ENCODE results near the gene ADAMTS16. TPM values are rescaled to one million over a fixed set of nuclear protein-coding genes. Genes with fewer than 3 reads are reported as not detected.

Gene ADAMTS16
- total RNA-seq, 2 donors from 2014 or later: 0.11 TPM; not detected in 1

DNA sequence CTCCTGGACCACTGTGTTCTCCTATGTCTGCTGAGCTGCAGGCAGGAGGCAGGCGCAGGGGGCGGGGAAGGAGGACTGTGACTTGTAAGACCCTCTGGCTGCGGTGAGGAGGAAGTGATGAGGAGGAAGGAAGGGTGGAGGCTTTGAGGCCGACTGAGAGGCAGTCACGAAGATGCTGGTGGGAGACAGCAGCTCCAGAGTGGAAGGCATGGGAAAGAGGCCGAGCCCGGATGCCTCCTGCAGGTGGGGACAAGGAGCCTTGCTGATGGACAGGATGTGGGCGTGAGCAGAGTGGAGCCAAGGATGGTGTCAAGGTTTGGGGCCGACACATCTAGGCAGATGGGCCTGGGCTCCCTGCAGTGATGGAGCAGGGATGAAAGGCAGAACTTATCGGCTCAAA, 208.0 kb downstream of the ADAMTS16 start:
- no peak overlapping the region for H3K27ac ChIP-seq
- H3K27me3 ChIP-seq (replicated peaks; ENCODE audit: insufficient read depth): no peaks in the 10 kb centered on the region
- WGBS: 76% methylated on average over 10 of the region's 10 CpGs
- TF ChIP-seq POLR2AphosphoS5 (IDR thresholded peaks at IDR 0.05) (no peak), POLR2A (IDR thresholded peaks at IDR 0.05) (no peak), CTCF (IDR thresholded peaks at IDR 0.05) (no peak)
- H3K36me3 ChIP-seq: no peaks in the 10 kb centered on the region
- H3K4me3 ChIP-seq: no peak overlapping the region
- DNase-seq (ENCODE audit: low spot score): no peak
- intact Hi-C loops (cut with DNase I): no loop called here
- no peaks in the 10 kb centered on the region for H3K9me3 ChIP-seq
- H3K4me1 ChIP-seq (replicated peaks): no peaks in the 10 kb centered on the region

- no peak for TF ChIP-seq POLR2AphosphoS5 (IDR thresholded peaks at IDR 0.05)
- TF ChIP-seq CTCF (IDR thresholded peaks at IDR 0.05): no peak
- TF ChIP-seq POLR2A (IDR thresholded peaks at IDR 0.05): no peak
Measured at GRCh38 chr5:5348576-5348975, 208.4 kb downstream of the ADAMTS16 start.

DNA sequence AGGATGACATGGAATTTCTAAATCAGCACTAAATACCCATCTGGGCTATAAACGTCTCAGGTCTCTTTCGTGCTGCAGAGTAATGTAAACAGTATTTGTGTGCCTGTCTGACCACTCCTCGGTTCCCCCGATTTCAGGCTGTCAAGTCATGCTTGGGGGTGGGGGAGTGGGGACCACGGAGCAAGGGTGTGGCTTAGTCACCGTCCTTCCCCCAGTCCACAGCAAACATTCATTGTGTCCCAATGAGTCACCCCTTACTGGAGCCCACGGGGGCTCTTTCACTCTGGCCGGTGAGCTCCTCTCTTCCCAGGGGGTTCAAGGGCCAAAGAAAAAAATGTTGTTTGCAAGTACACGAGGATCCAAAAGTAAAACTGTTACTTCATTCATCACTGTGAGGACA, 210.0 kb downstream of the ADAMTS16 start:
- TF ChIP-seq CTCF (IDR thresholded peaks at IDR 0.05) (no peak), POLR2AphosphoS5 (IDR thresholded peaks at IDR 0.05) (no peak), POLR2A (IDR thresholded peaks at IDR 0.05) (no peak)
- Histone ChIP-seq H3K4me3 (no peak overlapping the region), H3K27ac (no peak overlapping the region), H3K36me3 (no peaks in the 10 kb centered on the region), H3K27me3 (replicated peaks; ENCODE audit: insufficient read depth) (no peaks in the 10 kb centered on the region), H3K4me1 (replicated peaks) (no peaks in the 10 kb centered on the region), H3K9me3 (no peaks in the 10 kb centered on the region)
- DNase-seq (ENCODE audit: low spot score): no peak
- WGBS: 24% methylated on average over 9 of the region's 9 CpGs
- intact Hi-C loops (cut with DNase I): no loop called here

More at GRCh38 chr5:5348576-5348975, 208.4 kb downstream of the ADAMTS16 start:
- Histone ChIP-seq H3K9me3 (no peaks in the 10 kb centered on the region), H3K27ac (no peak overlapping the region), H3K36me3 (no peaks in the 10 kb centered on the region), H3K27me3 (replicated peaks; ENCODE audit: insufficient read depth) (no peaks in the 10 kb centered on the region), H3K4me1 (replicated peaks) (no peaks in the 10 kb centered on the region), H3K4me3 (no peak overlapping the region)
- no peak for DNase-seq (ENCODE audit: low spot score)
- intact Hi-C loops (cut with DNase I): no loop called here

GRCh38 chr5:5351288-5351979, 211.3 kb downstream of the ADAMTS16 start:
- no peaks in the 10 kb centered on the region for H3K9me3 ChIP-seq
- intact Hi-C loops (cut with DNase I): no loop called here
- WGBS: 85% methylated on average over 14 of the region's 14 CpGs
- DNase-seq (ENCODE audit: low spot score): no peak
- H3K27me3 ChIP-seq (replicated peaks; ENCODE audit: insufficient read depth): no peaks in the 10 kb centered on the region
- H3K4me3 ChIP-seq: no peak overlapping the region
- H3K4me1 ChIP-seq (replicated peaks): no peaks in the 10 kb centered on the region
- no peaks in the 10 kb centered on the region for H3K36me3 ChIP-seq
- H3K27ac ChIP-seq: no peak overlapping the region
- TF ChIP-seq CTCF (IDR thresholded peaks at IDR 0.05) (no peak), POLR2A (IDR thresholded peaks at IDR 0.05) (no peak), POLR2AphosphoS5 (IDR thresholded peaks at IDR 0.05) (no peak)

GRCh38 chr5:5352675-5353074, 212.5 kb downstream of the ADAMTS16 start:
- TF ChIP-seq CTCF (IDR thresholded peaks at IDR 0.05): no peak
- no peak for TF ChIP-seq POLR2A (IDR thresholded peaks at IDR 0.05)
- TF ChIP-seq POLR2AphosphoS5 (IDR thresholded peaks at IDR 0.05): no peak
- H3K27ac ChIP-seq: no peak overlapping the region
- intact Hi-C loops (cut with DNase I): no loop called here
- no peaks in the 10 kb centered on the region for H3K27me3 ChIP-seq (replicated peaks; ENCODE audit: insufficient read depth)
- no peak overlapping the region for H3K4me3 ChIP-seq
- H3K36me3 ChIP-seq: no peaks in the 10 kb centered on the region
- WGBS: 94% methylated on average over 18 of the region's 18 CpGs
- H3K9me3 ChIP-seq: no peaks in the 10 kb centered on the region
- DNase-seq (ENCODE audit: low spot score): no peak
- no peaks in the 10 kb centered on the region for H3K4me1 ChIP-seq (replicated peaks)
